Measurements from ENCODE around the gene MAP3K19. TPM values are rescaled to one million over a fixed set of nuclear protein-coding genes. Genes with fewer than 3 reads are reported as not detected.

MAP3K19 gene
- total RNA-seq, 4 donors from 2014 or later = not detected

GRCh38 chr2:134954065-134954464 is 93.2 kb downstream of the MAP3K19 start:
- Histone ChIP-seq H3K36me3 (peaks cover 0 to 30% (median 14%) of the 10 kb centered on the region in 4 donors), H3K27ac (no peak overlapping the region), H3K4me3 (no peak overlapping the region), H3K4me1 (peaks cover 0 to 41% (median 10%) of the 10 kb centered on the region in 4 donors), H3K9me3 (no peaks in the 10 kb centered on the region), H3K27me3 (no peaks in the 10 kb centered on the region)
- 96 to 100% methylated on average over 1 to 5 of the region's 5 CpGs for WGBS, 2 donors (ENCODE audit: low coverage in 1 of 2)
- no peak for DNase-seq
- TF ChIP-seq CTCF (IDR thresholded peaks at IDR 0.05) (no peak), EP300 (IDR thresholded peaks at IDR 0.05; ENCODE audit: low read depth) (no peak), POLR2AphosphoS5 (IDR thresholded peaks at IDR 0.05) (no peak), POLR2A (IDR thresholded peaks at IDR 0.05) (no peak)
- in situ Hi-C loops (cut with MboI; ENCODE audit: low pct_ligation_motif_present in 1 of 4, low pct_unique_long_range_greater_than_20kb in 1 of 4, low sequenced_read_pairs in 3 of 4) (no loop called here), intact Hi-C loops (cut with DNase I; ENCODE audit: low total_unique reads) (no loop called here)

DNA sequence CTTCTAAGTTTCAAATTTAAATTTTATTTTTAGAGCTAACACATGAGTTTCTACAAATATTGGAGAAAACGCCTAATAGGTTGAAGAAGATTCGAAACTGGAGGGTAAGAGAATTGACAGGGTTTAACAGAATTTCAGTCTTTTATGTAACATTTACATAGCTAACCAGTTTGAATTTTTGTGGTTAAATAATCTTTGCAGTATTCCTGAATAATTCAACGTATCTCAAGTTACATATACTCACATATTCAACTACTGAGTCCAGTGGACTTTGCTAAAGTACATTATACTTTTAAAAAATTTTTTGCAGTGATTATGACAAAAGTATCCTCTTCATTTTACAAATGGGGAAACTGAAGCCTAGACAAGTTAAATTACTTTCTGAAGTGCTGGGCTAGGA is 94.6 kb downstream of the MAP3K19 start:
- intact Hi-C loops (cut with DNase I; ENCODE audit: low total_unique reads) (no loop called here), in situ Hi-C loops (cut with MboI; ENCODE audit: low pct_ligation_motif_present in 1 of 4, low pct_unique_long_range_greater_than_20kb in 1 of 4, low sequenced_read_pairs in 3 of 4) (no loop called here)
- DNase-seq = no peak
- WGBS, 2 donors (ENCODE audit: low coverage in 1 of 2) = 95 to 100% methylated on average over 3 of the region's 3 CpGs
- Histone ChIP-seq H3K36me3 (peaks cover 0 to 42% (median 19%) of the 10 kb centered on the region in 4 donors), H3K4me1 (peaks cover 0 to 32% (median 5%) of the 10 kb centered on the region in 4 donors), H3K9me3 (no peaks in the 10 kb centered on the region), H3K4me3 (no peak overlapping the region), H3K27ac (no peak overlapping the region), H3K27me3 (no peaks in the 10 kb centered on the region)
- no peak for TF ChIP-seq POLR2AphosphoS5 (IDR thresholded peaks at IDR 0.05)
- TF ChIP-seq CTCF (IDR thresholded peaks at IDR 0.05) = no peak
- no peak for TF ChIP-seq POLR2A (IDR thresholded peaks at IDR 0.05)
- no peak for TF ChIP-seq EP300 (IDR thresholded peaks at IDR 0.05; ENCODE audit: low read depth)

- 82 to 88% methylated on average over 2 of the region's 2 CpGs for WGBS, 2 donors (ENCODE audit: low coverage in 1 of 2)
- H3K4me1 ChIP-seq = peaks cover 0 to 28% (median 4%) of the 10 kb centered on the region in 4 donors
- intact Hi-C loops (cut with DNase I; ENCODE audit: low total_unique reads) = no loop called here
- TF ChIP-seq EP300 (IDR thresholded peaks at IDR 0.05; ENCODE audit: low read depth) (no peak), POLR2A (IDR thresholded peaks at IDR 0.05) (no peak), CTCF (IDR thresholded peaks at IDR 0.05) (no peak)
- H3K9me3 ChIP-seq = no peaks in the 10 kb centered on the region
- H3K36me3 ChIP-seq = peaks cover 0 to 42% (median 19%) of the 10 kb centered on the region in 4 donors
- H3K27me3 ChIP-seq = no peaks in the 10 kb centered on the region
- H3K27ac ChIP-seq = peak overlapping the region in 2 of 4 donors; percentile 45 to 60
- no peak for DNase-seq
- in situ Hi-C loops (cut with MboI; ENCODE audit: low pct_ligation_motif_present in 1 of 4, low pct_unique_long_range_greater_than_20kb in 1 of 4, low sequenced_read_pairs in 3 of 4) = no loop called here
- H3K4me3 ChIP-seq = no peak overlapping the region
These were observed 96.4 kb downstream of the MAP3K19 start for GRCh38 chr2:134950886-134951285.

DNA sequence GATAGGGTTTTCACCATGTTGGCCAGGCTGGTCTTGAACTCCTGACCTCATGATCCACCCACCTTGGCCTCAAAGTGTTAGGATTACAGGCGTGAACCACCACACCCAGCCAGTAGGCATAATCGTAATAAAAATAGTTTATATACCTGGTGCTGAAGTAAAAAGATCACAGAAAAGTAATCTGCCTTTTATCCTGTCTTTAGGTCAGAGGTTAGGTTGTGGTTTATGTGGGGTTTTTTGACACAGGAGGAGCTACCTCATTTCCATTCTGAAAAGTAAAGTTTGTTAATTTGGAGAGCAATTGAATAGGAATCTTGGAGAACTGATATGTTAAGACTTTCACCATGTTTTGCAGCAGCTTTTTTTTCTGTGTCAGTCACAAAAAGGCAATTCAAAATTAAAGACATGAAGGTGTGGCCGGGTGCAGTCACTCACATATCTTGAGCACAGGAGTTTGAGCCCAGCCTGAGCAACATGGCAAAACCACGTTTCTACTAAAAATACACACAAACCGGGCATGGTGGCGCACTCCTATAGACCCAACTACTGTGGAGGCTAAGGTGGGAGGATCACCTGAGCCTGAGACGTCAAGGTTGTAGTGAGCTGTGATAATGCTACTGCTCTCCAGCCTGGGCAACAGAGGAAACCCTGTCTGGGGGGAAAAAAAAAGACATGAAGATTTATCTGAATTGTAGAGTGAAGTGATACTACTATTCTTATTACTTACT is 97.1 kb downstream of the MAP3K19 start:
- Histone ChIP-seq H3K9me3 (no peaks in the 10 kb centered on the region), H3K4me1 (peaks cover 0 to 27% (median 3%) of the 10 kb centered on the region in 4 donors), H3K27ac (peak overlapping the region in 3 of 4 donors; percentile 45 to 60 (median 47)), H3K36me3 (peaks cover 0 to 46% (median 18%) of the 10 kb centered on the region in 4 donors), H3K27me3 (no peaks in the 10 kb centered on the region), H3K4me3 (no peak overlapping the region)
- TF ChIP-seq POLR2AphosphoS5 (IDR thresholded peaks at IDR 0.05) (peak in 1 of 3 donors; percentile 18), CTCF (IDR thresholded peaks at IDR 0.05) (no peak)
- intact Hi-C loops (cut with DNase I; ENCODE audit: low total_unique reads) (no loop called here), in situ Hi-C loops (cut with MboI; ENCODE audit: low pct_ligation_motif_present in 1 of 4, low pct_unique_long_range_greater_than_20kb in 1 of 4, low sequenced_read_pairs in 3 of 4) (no loop called here)
- DNase-seq = peak; percentile 17
- 69 to 77% methylated on average over 5 to 7 of the region's 7 CpGs for WGBS, 2 donors (ENCODE audit: low coverage in 1 of 2)

All from transverse colon (tissue), 4 donors.